HG02840 (cell line): ENCODE results near the gene OR1I1.

Experiments used
- ATAC-seq: cut with Tn5 transposase; IDR thresholded peaks from one replicate; pipeline ENCODE4 v1.9.1; 2021; ENCODE audit warnings: mild to moderate bottlenecking, moderate library complexity, moderate number of reproducible peaks; ENCODE audit not compliant: unreplicated experiment, low FRiP score

Gene OR1I1

DNA sequence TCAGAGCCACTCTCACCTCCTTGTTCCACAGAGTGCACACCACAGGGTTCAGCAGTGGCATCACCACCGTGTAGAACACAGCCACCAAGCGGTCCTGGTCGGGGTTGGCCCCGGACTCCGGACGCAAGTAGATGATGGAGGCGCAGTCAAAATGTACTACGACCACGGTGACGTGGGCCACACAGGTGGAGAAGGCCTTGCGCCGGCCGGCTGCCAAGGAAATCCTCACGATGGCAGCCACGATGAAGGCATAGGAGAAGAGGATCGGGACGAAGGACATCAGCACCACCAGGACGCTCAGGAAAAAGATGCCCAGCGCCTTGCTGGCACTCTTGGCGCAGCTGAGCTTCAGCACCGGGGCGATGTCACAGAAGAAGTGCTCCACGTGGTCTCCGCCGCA, 59.1 kb downstream of the OR1I1 start:
- ATAC-seq = no peak

DNA sequence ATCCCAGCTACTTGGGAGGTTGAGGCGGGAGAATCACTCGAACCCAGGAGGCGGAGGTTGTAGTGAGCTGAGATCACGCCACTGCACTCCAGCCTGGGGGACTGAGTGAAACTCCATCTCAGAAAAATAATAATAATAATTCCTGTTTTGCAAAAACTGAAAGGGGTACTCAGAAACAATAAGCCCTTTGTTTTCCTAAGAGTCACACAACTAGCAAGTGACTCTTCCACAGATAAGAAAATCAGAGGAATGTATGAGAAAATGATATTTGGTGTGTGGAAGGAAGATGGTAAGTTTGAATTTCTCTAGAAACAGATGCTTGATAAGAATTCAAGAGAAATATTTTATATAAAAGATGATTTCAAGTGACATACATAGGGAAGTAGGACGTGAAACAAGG, 60.3 kb downstream of the OR1I1 start:
- ATAC-seq = no peak
